GM12892 (cell line): ENCODE results near the gene SCGB3A1.

ENCODE experiments used
- DNase-seq: peaks from one replicate; pipeline ENCODE4 v3.0.0; 2011; ENCODE audit not compliant: insufficient read length
- FAIRE-seq: peaks from 2 replicates; lab custom pipeline; 2011; peaks lifted over from hg19 to GRCh38; lab: Jason Lieb, UNC
- POLR2A ChIP-seq: IDR thresholded peaks from 2 replicates; pipeline ENCODE4 v1.6.1; 2011; ENCODE audit warnings: low read depth, low read length, control low read depth
- POLR2AphosphoS5 ChIP-seq: IDR thresholded peaks from 2 replicates; pipeline ENCODE4 v1.6.1; 2011; ENCODE audit warnings: low read depth, low read length, control low read depth
- TAF1 ChIP-seq: IDR thresholded peaks from 2 replicates; pipeline ENCODE4 v1.6.1; 2011; ENCODE audit warnings: low read depth, mild to moderate bottlenecking, control low read depth, low read length, borderline replicate concordance

The SCGB3A1 gene

GRCh38 chr5:180590543-180591310 lies 572 bp downstream of the SCGB3A1 start:
- DNase-seq: no peak
- TF ChIP-seq POLR2AphosphoS5 (no peak), POLR2A (no peak), TAF1 (no peak)
- FAIRE-seq: no peak

GRCh38 chr5:180589771-180590542 lies 1.3 kb downstream of the SCGB3A1 start:
- DNase-seq (no peak), FAIRE-seq (no peak)
- TF ChIP-seq TAF1 (no peak), POLR2AphosphoS5 (no peak)

- TF ChIP-seq POLR2A (no peak), TAF1 (no peak), POLR2AphosphoS5 (no peak)
- DNase-seq: no peak
- no peak for FAIRE-seq
Observed at GRCh38 chr5:180586870-180587269, 4.4 kb downstream of the SCGB3A1 start.

GRCh38 chr5:180586204-180586603 lies 5.1 kb downstream of the SCGB3A1 start:
- no peak for TF ChIP-seq POLR2A
- no peak for TF ChIP-seq TAF1
- no peak for TF ChIP-seq POLR2AphosphoS5
- no peak for DNase-seq
- no peak for FAIRE-seq

GRCh38 chr5:180583738-180584137 lies 7.6 kb downstream of the SCGB3A1 start:
- TF ChIP-seq TAF1 (no peak), POLR2AphosphoS5 (no peak), POLR2A (no peak)
- no peak for FAIRE-seq
- DNase-seq: no peak

GRCh38 chr5:180580681-180581080 lies 10.6 kb downstream of the SCGB3A1 start:
- no peak for TF ChIP-seq POLR2AphosphoS5
- TF ChIP-seq TAF1: no peak
- TF ChIP-seq POLR2A: no peak
- no peak for FAIRE-seq
- DNase-seq: no peak

GRCh38 chr5:180575571-180575970 lies 15.7 kb downstream of the SCGB3A1 start:
- DNase-seq (no peak), FAIRE-seq (no peak)
- TF ChIP-seq POLR2A: no peak
- no peak for TF ChIP-seq TAF1
- TF ChIP-seq POLR2AphosphoS5: no peak

- FAIRE-seq (no peak), DNase-seq (no peak)
- TF ChIP-seq POLR2A: no peak
- no peak for TF ChIP-seq TAF1
- TF ChIP-seq POLR2AphosphoS5: no peak
Observed at GRCh38 chr5:180568914-180569313, 22.4 kb downstream of the SCGB3A1 start.

GRCh38 chr5:180563994-180564393 lies 27.3 kb downstream of the SCGB3A1 start:
- FAIRE-seq: no peak
- no peak for DNase-seq
- TF ChIP-seq TAF1: no peak
- TF ChIP-seq POLR2A: no peak
- TF ChIP-seq POLR2AphosphoS5: no peak

- FAIRE-seq: no peak
- DNase-seq: no peak
- TF ChIP-seq POLR2AphosphoS5: no peak
- no peak for TF ChIP-seq TAF1
- TF ChIP-seq POLR2A: no peak
Observed at GRCh38 chr5:180558232-180558631, 33.1 kb downstream of the SCGB3A1 start.

GRCh38 chr5:180557217-180557809 lies 34.0 kb downstream of the SCGB3A1 start:
- FAIRE-seq (no peak), DNase-seq (no peak)
- TF ChIP-seq POLR2A (no peak), TAF1 (no peak), POLR2AphosphoS5 (no peak)
